ENCODE results near the gene ARHGAP42.

ARHGAP42 gene

GRCh38 chr11:100831929-100832494 is 144.9 kb downstream of the ARHGAP42 start:
- peak in 1 of 56 donors; percentile 9 for DNase-seq

- no peak for DNase-seq
Measured at GRCh38 chr11:100832829-100833228, 145.7 kb downstream of the ARHGAP42 start.

- no peak for DNase-seq
Measured at GRCh38 chr11:100833276-100833675, 146.2 kb downstream of the ARHGAP42 start.

GRCh38 chr11:100835854-100836253 is 148.8 kb downstream of the ARHGAP42 start:
- DNase-seq = no peak

GRCh38 chr11:100837311-100837710 is 150.2 kb downstream of the ARHGAP42 start:
- DNase-seq = no peak

- DNase-seq = no peak
Measured at GRCh38 chr11:100841711-100842407, 154.8 kb downstream of the ARHGAP42 start.

GRCh38 chr11:100847696-100848216 is 160.7 kb downstream of the ARHGAP42 start:
- no peak for DNase-seq

GRCh38 chr11:100849009-100849900 is 162.2 kb downstream of the ARHGAP42 start:
- DNase-seq = no peak

GRCh38 chr11:100849901-100850235 is 162.8 kb downstream of the ARHGAP42 start:
- DNase-seq = no peak

GRCh38 chr11:100851147-100851546 is 164.1 kb downstream of the ARHGAP42 start:
- no peak for DNase-seq

GRCh38 chr11:100851584-100852152 is 164.6 kb downstream of the ARHGAP42 start:
- no peak for DNase-seq

GRCh38 chr11:100855466-100856067 is 168.5 kb downstream of the ARHGAP42 start:
- no peak for DNase-seq

GRCh38 chr11:100857236-100858005 is 170.3 kb downstream of the ARHGAP42 start:
- no peak for DNase-seq

- no peak for DNase-seq
Measured at GRCh38 chr11:100860318-100861155, 173.4 kb downstream of the ARHGAP42 start.

GRCh38 chr11:100861212-100861611 is 174.1 kb downstream of the ARHGAP42 start:
- no peak for DNase-seq

GRCh38 chr11:100863080-100863581 is 176.0 kb downstream of the ARHGAP42 start:
- DNase-seq = no peak

GRCh38 chr11:100865443-100866065 is 178.5 kb downstream of the ARHGAP42 start:
- DNase-seq = no peak

- DNase-seq = no peak
Measured at GRCh38 chr11:100866453-100866852, 179.4 kb downstream of the ARHGAP42 start.

- DNase-seq = no peak
Measured at GRCh38 chr11:100867606-100868005, 180.5 kb downstream of the ARHGAP42 start.
